K562 (cell line): ENCODE data around the gene C10orf71. TPM values are rescaled to one million over a fixed set of nuclear protein-coding genes. Genes with fewer than 3 reads are reported as not detected.

Experiments used
- ATF6 ChIP-seq: sonication (generic); formaldehyde crosslinking; IDR thresholded peaks from 2 replicates; pipeline ENCODE4 v1.4.0; 2020; ENCODE audit warnings: mild to moderate bottlenecking, missing genetic modification reagents
- CREB3 ChIP-seq: fragments of 450-650 bp; conservative IDR thresholded peaks from 2 replicates; pipeline ENCODE4 v1.6.1; 2016; ENCODE audit warnings: missing genetic modification characterization, low read depth, mild to moderate bottlenecking, missing compliant biosample characterization, moderate library complexity
- CTCFL ChIP-seq: IDR thresholded peaks from 2 replicates; pipeline ENCODE4 v1.6.1; 2011; ENCODE audit warnings: borderline replicate concordance, low read depth, mild to moderate bottlenecking, moderate library complexity, low read length; ENCODE audit not compliant: insufficient read depth, poor library complexity, severe bottlenecking
- DACH1 ChIP-seq: fragments of 450-650 bp; IDR thresholded peaks from 2 replicates; pipeline ENCODE4 v1.6.1; 2018; ENCODE audit not compliant: partially characterized antibody
- EHMT2 ChIP-seq: fragments of 450-650 bp; IDR thresholded peaks from 2 replicates; pipeline ENCODE4 v1.6.1; 2018; ENCODE audit warnings: antibody characterized with exemption
- ESRRA ChIP-seq: fragments of 450-650 bp; IDR thresholded peaks from 2 replicates; pipeline ENCODE4 v1.6.1; 2014; ENCODE audit warnings: low read depth, mild to moderate bottlenecking, moderate library complexity, borderline replicate concordance
- HEY1 ChIP-seq: fragments of 250-450 bp; sonication (Bioruptor Pico); IDR thresholded peaks from 2 replicates; pipeline ENCODE4 v1.5.0; 2020; ENCODE audit warnings: mild to moderate bottlenecking, moderate library complexity, borderline replicate concordance
- HIVEP1 ChIP-seq: fragments of 250-450 bp; sonication (Bioruptor Pico); IDR thresholded peaks from 2 replicates; pipeline ENCODE4 v1.4.0; 2020; ENCODE audit warnings: mild to moderate bottlenecking
- MTA1 ChIP-seq: fragments of 450-650 bp; IDR thresholded peaks from 2 replicates; pipeline ENCODE4 v1.6.1; 2017; ENCODE audit warnings: borderline replicate concordance
- NKRF ChIP-seq: fragments of 450-650 bp; IDR thresholded peaks from 2 replicates; pipeline ENCODE4 v1.6.1; 2016; ENCODE audit warnings: borderline replicate concordance
- RBM17 ChIP-seq: fragments of 200-400 bp; formaldehyde crosslinking; IDR thresholded peaks from 2 replicates; pipeline ENCODE4 v1.6.1; 2017; ENCODE audit warnings: low read depth, mild to moderate bottlenecking, low read length, borderline replicate concordance
- SIX5 ChIP-seq, 2 experiments: IDR thresholded peaks; 2 replicates each; pipeline ENCODE4 v1.6.1; 2011; ENCODE audit warnings: low read length in 2 of 2, borderline replicate concordance in 1 of 2, low read depth in 1 of 2, mild to moderate bottlenecking in 1 of 2, moderate library complexity in 1 of 2; ENCODE audit not compliant: insufficient read depth in 1 of 2
- SMAD4 ChIP-seq: fragments of 250-450 bp; sonication (Bioruptor Pico); conservative IDR thresholded peaks from 2 replicates; pipeline ENCODE4 v1.8.0; 2021; ENCODE audit warnings: inconsistent platforms, mild to moderate bottlenecking, moderate library complexity
- SMARCC2 ChIP-seq: fragments of 450-650 bp; IDR thresholded peaks from 2 replicates; pipeline ENCODE4 v1.6.1; 2017; ENCODE audit warnings: antibody characterized with exemption, moderate library complexity, mild to moderate bottlenecking, low read depth
- TBL1XR1 ChIP-seq, 2 experiments: IDR thresholded peaks; 2 replicates each; pipeline ENCODE4 v1.6.1; 2012; ENCODE audit warnings: improper control_type of control experiment in 2 of 2, low read length in 2 of 2, mild to moderate bottlenecking in 1 of 2
- TEAD2 ChIP-seq: fragments of 450-650 bp; IDR thresholded peaks from 2 replicates; pipeline ENCODE4 v1.6.1; 2016; ENCODE audit warnings: missing genetic modification characterization, control low read depth, missing compliant biosample characterization
- TRIM24 ChIP-seq, 2 experiments: fragments of 450-650 bp; IDR thresholded peaks; 2 replicates each; pipeline ENCODE4 v1.6.1; 2016
- TSC22D4 ChIP-seq: fragments of 450-650 bp; IDR thresholded peaks from 2 replicates; pipeline ENCODE4 v1.6.1; 2016; ENCODE audit warnings: missing genetic modification characterization, missing biosample characterization, control low read depth
- ZNF23 ChIP-seq: fragments of 250-450 bp; sonication (Bioruptor Pico); IDR thresholded peaks from 2 replicates; pipeline ENCODE4 v1.4.0; 2020; ENCODE audit warnings: mild to moderate bottlenecking
- ZNF507 ChIP-seq: conservative IDR thresholded peaks from 2 replicates; pipeline ENCODE4 v1.6.1; 2017; ENCODE audit warnings: missing genetic modification characterization, missing compliant biosample characterization
- ZNF655 ChIP-seq: fragments of 250-450 bp; sonication (Bioruptor Pico); IDR thresholded peaks from 2 replicates; pipeline ENCODE4 v1.5.0; 2021
- ZNF717 ChIP-seq: fragments of 250-450 bp; sonication (Bioruptor Pico); IDR thresholded peaks from 2 replicates; pipeline ENCODE4 v1.5.0; 2021
- polyA plus RNA-seq, 8 experiments: library from polyadenylated mRNA; depleted of rRNA in 4 of 8; stranded (reverse) in 5 of 8; unstranded in 3 of 8; fragments of >200 nt; fragmentation: Nextera tagmentation in 2 of 8; fragmentation: Illumina TruSeq in 1 of 8; extraction: Ambion mirVana in 2 of 8; extraction: Trizol in 1 of 8; gene quantifications; 2 replicates each; pipeline versions ENCODE4 v1.2.1 to v1.2.3, GENCODE V29; 2011 to 2014; ENCODE audit warnings: inconsistent platforms in 1 of 8, missing spikeins in 1 of 8
- total RNA-seq, 7 experiments: library from RNA; depleted of rRNA in 6 of 7; stranded (reverse); fragments of >200 nt in 6 of 7; fragmentation: Illumina TruSeq in 2 of 7; extraction: Trizol in 2 of 7; gene quantifications; 2 replicates each; pipeline versions ENCODE4 v1.2.1 to v1.2.3, GENCODE V29; 2011 to 2021; ENCODE audit warnings: low replicate concordance in 1 of 7

C10orf71 gene
- total and polyA plus RNA-seq, 9 of the 15 experiments (the other 6 are each of a cell fraction or from before 2014, with no cell fraction given), result 0.06 to 4.5 (median 1.3) TPM

- TF ChIP-seq EHMT2 (no peak), ZNF507 (tag) (no peak), TEAD2 (0 out of 2 replicates have a peak, but pooled peaks have one; percentile 42), TSC22D4 (tag) (no peak), SMAD4 (CRISPR knock-in tag) (peak; percentile 85), TBL1XR1 (IDR thresholded peaks at IDR 0.05; ENCODE audit: low read length in 2 of 2) (no peak), HIVEP1 (0 out of 2 replicates have a peak, but pooled peaks have one; percentile 18), CTCFL (no peak), RBM17 (no peak), TRIM24 (IDR thresholded peaks at IDR 0.05) (no peak), DACH1 (no peak), SMARCC2 (no peak), ZNF717 (CRISPR knock-in tag) (no peak), HEY1 (CRISPR knock-in tag) (no peak), SIX5 (IDR thresholded peaks at IDR 0.05; ENCODE audit: borderline replicate concordance in 1 of 2, insufficient read depth in 1 of 2, low read depth in 1 of 2, low read length in 2 of 2) (no peak), MTA1 (no peak; the same call in 1 of the 2 replicates), NKRF (no peak), ZNF23 (CRISPR knock-in tag) (no peak), CREB3 (peak; percentile 95), ZNF655 (no peak), ATF6 (CRISPR knock-in tag) (no peak), ESRRA (no peak)
Measured at GRCh38 chr10:49257154-49257553, 41.8 kb upstream of the C10orf71 start (continued).
